Measurements from ENCODE around the gene SLITRK3.

GRCh38 chr3:165181556-165181955 is 14.6 kb downstream of the SLITRK3 start:
- TF ChIP-seq CTCF (IDR thresholded peaks at IDR 0.05) (no peak), POLR2AphosphoS5 (IDR thresholded peaks at IDR 0.05) (no peak), POLR2A (IDR thresholded peaks at IDR 0.05) (no peak)

All from transverse colon (tissue), 4 donors.